K562 (cell line): ENCODE measurements around the gene KIF5C. TPM values are rescaled to one million over a fixed set of nuclear protein-coding genes. Genes with fewer than 3 reads are reported as not detected.

ENCODE experiments used
- ATAC-seq: fragments of 200-7000 bp; cut with Tn5 transposase; 3 replicates; pipeline ENCODE4 v1.9.1; 2020; ENCODE audit warnings: moderate library complexity
- BruUV-seq: library from RNA; stranded (reverse); fragments of 400-500 nt; replicated peaks from 2 replicates; lab custom pipeline; 2021; lab: Mats Ljungman, UMichigan
- CTCF ChIA-PET: fragments of 300-600 bp; formaldehyde crosslinking; extraction: SDS; loops from one replicate; lab custom pipeline; 2021; ENCODE audit warnings: low intra/inter-chr PET ratio; lab: Yijun Ruan, JAX
- POLR2A ChIA-PET: fragments of 300-600, 350-650 bp; sonication (Branson Sonifier 250); formaldehyde crosslinking; extraction: SDS; loops from one replicate; lab custom pipeline; 2021; ENCODE audit warnings: antibody characterized with exemption, inconsistent platforms; lab: Yijun Ruan, JAX
- DNase-seq, 4 experiments: peaks; one replicate each; pipeline versions ENCODE4 v3.0.0 to v3.0.0-alpha.2; 2011 to 2018; ENCODE audit warnings: low spot score in 3 of 4, mixed read lengths in 3 of 4; ENCODE audit errors: extremely low read depth in 1 of 4
- FAIRE-seq: peaks from 2 replicates; lab custom pipeline; 2011; peaks lifted over from hg19 to GRCh38; lab: Jason Lieb, UNC
- H2AFZ ChIP-seq: 2 replicates; pipeline ENCODE4 v1.6.0; 2011; ENCODE audit warnings: low read depth, low read length, control low read depth, inconsistent platforms
- H3K27ac ChIP-seq: fragments of 200-600 bp; 3 replicates; pipeline ENCODE4 v1.8.0; 2011; ENCODE audit warnings: low read depth, mild to moderate bottlenecking, control low read depth, inconsistent platforms, low read length, moderate library complexity, mixed read lengths; ENCODE audit errors: extremely low read depth
- H3K27me3 ChIP-seq, 2 experiments: fragments of 300-600 bp in 1 of 2; 2 replicates in 1 of 2; 3 replicates in 1 of 2; pipeline versions ENCODE4 v1.6.0 to v1.8.0; 2011; ENCODE audit warnings: inconsistent platforms in 2 of 2, low read length in 2 of 2, mild to moderate bottlenecking in 1 of 2, mixed read lengths in 1 of 2, moderate library complexity in 1 of 2; ENCODE audit not compliant: control insufficient read depth in 2 of 2, insufficient read depth in 2 of 2
- H3K36me3 ChIP-seq: fragments of 300-600 bp; 3 replicates; pipeline ENCODE4 v1.8.0; 2011; ENCODE audit warnings: mild to moderate bottlenecking, low read length, inconsistent platforms; ENCODE audit not compliant: control insufficient read depth, insufficient read depth
- H3K4me1 ChIP-seq, 2 experiments: fragments of 200-600 bp in 1 of 2; replicated peaks in 1 of 2; 2 replicates in 1 of 2; 3 replicates in 1 of 2; pipeline versions ENCODE4 v1.5.1 to v1.8.0; 2011; ENCODE audit warnings: inconsistent platforms in 2 of 2, low read length in 2 of 2, mild to moderate bottlenecking in 1 of 2, mixed read lengths in 1 of 2, moderate library complexity in 1 of 2; ENCODE audit not compliant: control insufficient read depth in 2 of 2, insufficient read depth in 2 of 2
- H3K4me2 ChIP-seq: 2 replicates; pipeline ENCODE4 v1.6.1; 2011; ENCODE audit warnings: low read length, control low read depth, inconsistent platforms, mixed read lengths; ENCODE audit not compliant: insufficient read depth
- H3K4me3 ChIP-seq: fragments of 200-600 bp; sonication (generic), shearing (Covaris generic); 2 replicates; pipeline ENCODE4 v1.5.1; 2016; ENCODE audit warnings: control low read depth, inconsistent platforms
- H3K79me2 ChIP-seq: fragments of 200-600 bp; 3 replicates; pipeline ENCODE4 v1.8.0; 2011; ENCODE audit warnings: low read length, inconsistent platforms; ENCODE audit not compliant: control insufficient read depth, insufficient read depth
- H3K9ac ChIP-seq, 2 experiments: 2 replicates each; pipeline versions ENCODE4 v1.6.0 to v1.6.1; 2011; ENCODE audit warnings: low read depth in 2 of 2, low read length in 2 of 2, control low read depth in 1 of 2, inconsistent platforms in 1 of 2, mild to moderate bottlenecking in 1 of 2, mixed read lengths in 1 of 2; ENCODE audit not compliant: insufficient read depth in 1 of 2
- H3K9me1 ChIP-seq: one replicate; pipeline ENCODE4 v1.6.0; 2011; ENCODE audit warnings: inconsistent platforms, mild to moderate bottlenecking, low read length, moderate library complexity; ENCODE audit not compliant: control insufficient read depth, insufficient read depth
- H3K9me3 ChIP-seq: replicated peaks from 2 replicates; pipeline ENCODE4 v1.5.1; 2011; ENCODE audit warnings: low read depth, low read length, inconsistent platforms; ENCODE audit not compliant: control insufficient read depth, insufficient read depth
- H4K20me1 ChIP-seq: replicated peaks from 2 replicates; pipeline ENCODE4 v1.6.1; 2011; ENCODE audit warnings: low read length, inconsistent platforms, mixed read lengths; ENCODE audit not compliant: control insufficient read depth, insufficient read depth
- TAF15 ChIP-seq: fragments of 200-400 bp; formaldehyde crosslinking; IDR thresholded peaks from 2 replicates; pipeline ENCODE4 v1.6.1; 2017; ENCODE audit warnings: mild to moderate bottlenecking, low read depth, low read length, moderate library complexity
- ZHX1 ChIP-seq: fragments of 150-350 bp; conservative IDR thresholded peaks from 2 replicates; pipeline ENCODE4 v1.6.1; 2014; ENCODE audit warnings: low read length
- in situ Hi-C: fragments of 300-500 bp; cut with MboI; formaldehyde crosslinking; loops from 4 replicates; pipeline ENCODE4 v1.15.0; 2018; ENCODE audit warnings: inconsistent platforms, mixed read lengths
- intact Hi-C: fragments of 100-400 bp; cut with micrococcal nuclease; formaldehyde crosslinking; loops from 2 replicates; pipeline ENCODE4 v1.14.2; 2022
- polyA plus RNA-seq, 8 experiments: library from polyadenylated mRNA; depleted of rRNA in 4 of 8; stranded (reverse) in 5 of 8; unstranded in 3 of 8; fragments of >200 nt; fragmentation: Nextera tagmentation in 2 of 8; fragmentation: Illumina TruSeq in 1 of 8; extraction: Ambion mirVana in 2 of 8; extraction: Trizol in 1 of 8; gene quantifications; 2 replicates each; pipeline versions ENCODE4 v1.2.1 to v1.2.3, GENCODE V29; 2011 to 2014; ENCODE audit warnings: inconsistent platforms in 1 of 8, missing spikeins in 1 of 8
- total RNA-seq, 7 experiments: library from RNA; depleted of rRNA in 6 of 7; stranded (reverse); fragments of >200 nt in 6 of 7; fragmentation: Illumina TruSeq in 2 of 7; extraction: Trizol in 2 of 7; gene quantifications; 2 replicates each; pipeline versions ENCODE4 v1.2.1 to v1.2.3, GENCODE V29; 2011 to 2021; ENCODE audit warnings: low replicate concordance in 1 of 7
- TF ChIP-seq, protein P1 (sequence below): fragments of 250-450 bp; sonication (Bioruptor Pico); IDR thresholded peaks from 2 replicates; pipeline ENCODE4 v1.4.0; 2020; ENCODE audit warnings: mild to moderate bottlenecking, moderate library complexity

KIF5C gene
- total and polyA plus RNA-seq, 9 of the 15 experiments (the other 6 are each of a cell fraction or from before 2014, with no cell fraction given), result 0.01 to 0.09 (median 0.01) TPM; not detected in 6

- POLR2A ChIA-PET, result no interaction called here
- TF ChIP-seq TAF15 (no peak), ZHX1 (no peak)
- TF ChIP-seq, protein P1, sequence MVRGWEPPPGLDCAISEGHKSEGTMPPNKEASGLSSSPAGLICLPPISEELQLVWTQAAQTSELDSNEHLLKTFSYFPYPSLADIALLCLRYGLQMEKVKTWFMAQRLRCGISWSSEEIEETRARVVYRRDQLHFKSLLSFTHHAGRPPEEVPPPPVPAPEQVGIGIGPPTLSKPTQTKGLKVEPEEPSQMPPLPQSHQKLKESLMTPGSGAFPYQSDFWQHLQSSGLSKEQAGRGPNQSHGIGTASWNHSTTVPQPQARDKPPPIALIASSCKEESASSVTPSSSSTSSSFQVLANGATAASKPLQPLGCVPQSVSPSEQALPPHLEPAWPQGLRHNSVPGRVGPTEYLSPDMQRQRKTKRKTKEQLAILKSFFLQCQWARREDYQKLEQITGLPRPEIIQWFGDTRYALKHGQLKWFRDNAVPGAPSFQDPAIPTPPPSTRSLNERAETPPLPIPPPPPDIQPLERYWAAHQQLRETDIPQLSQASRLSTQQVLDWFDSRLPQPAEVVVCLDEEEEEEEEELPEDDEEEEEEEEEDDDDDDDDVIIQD (CRISPR knock-in tag), result no peak
- no peak for FAIRE-seq
Observed at GRCh38 chr2:148888986-148889385, 14.0 kb downstream of the KIF5C start.

More at GRCh38 chr2:148888986-148889385, 14.0 kb downstream of the KIF5C start:
- ATAC-seq (no peak), DNase-seq (no peak)
- Histone ChIP-seq H3K4me3 (no peak overlapping the region), H3K79me2 (no peaks in the 10 kb centered on the region), H3K36me3 (no peaks in the 10 kb centered on the region), H3K9me1 (no peaks in the 10 kb centered on the region), H3K9ac (no peak overlapping the region), H3K4me1 (peaks cover 0 to 6% of the 10 kb centered on the region in 2 experiments; a peak in 1 of 5 replicates), H3K27ac (no peak overlapping the region), H3K27me3 (peaks cover 13 to 20% of the 10 kb centered on the region in 2 experiments), H2AFZ (no peak overlapping the region), H4K20me1 (no peaks in the 10 kb centered on the region), H3K4me2 (no peak overlapping the region), H3K9me3 (no peaks in the 10 kb centered on the region)
- CTCF ChIA-PET, result no interaction called here
- in situ Hi-C loops (no loop called here), intact Hi-C loops (no loop called here)
- BruUV-seq, result no TSS peak
